GM12873 (cell line): ENCODE data around the gene AGBL5.

ENCODE experiments used
- CTCF ChIP-seq: IDR thresholded peaks from 2 replicates; pipeline ENCODE4 v1.5.1; 2012; ENCODE audit warnings: low read depth, mild to moderate bottlenecking, moderate library complexity, low read length, control low read depth; ENCODE audit not compliant: insufficient read depth; ENCODE audit errors: missing control alignments

Gene AGBL5

GRCh38 chr2:27089111-27089954 is 37.9 kb downstream of the AGBL5 start:
- TF ChIP-seq CTCF: no peak

- TF ChIP-seq CTCF: no peak
Observed at GRCh38 chr2:27091746-27092695, 40.6 kb downstream of the AGBL5 start.

- TF ChIP-seq CTCF: no peak
Observed at GRCh38 chr2:27092696-27093429, 41.4 kb downstream of the AGBL5 start.

- no peak for TF ChIP-seq CTCF
Observed at GRCh38 chr2:27093430-27094352, 42.2 kb downstream of the AGBL5 start.

- no peak for TF ChIP-seq CTCF
Observed at GRCh38 chr2:27094353-27094984, 43.0 kb downstream of the AGBL5 start.

- TF ChIP-seq CTCF: no peak
Observed at GRCh38 chr2:27095427-27095744, 43.9 kb downstream of the AGBL5 start.
